GM18498 (cell line): ENCODE results near the gene TMEM220.
A peak's percentile ranks its signal among the peaks of the same experiment; 100 is the strongest.

Source experiments
- ATAC-seq: cut with Tn5 transposase; IDR thresholded peaks from one replicate; pipeline ENCODE4 v1.9.1; 2021; ENCODE audit warnings: mild to moderate bottlenecking, moderate library complexity; ENCODE audit not compliant: unreplicated experiment

Gene TMEM220

GRCh38 chr17:10729334-10730193 lies at the start of gene TMEM220:
TSS of gene TMEM220 (minus strand) at chr17:10730023. CDS start at chr17:10729851, 172 bp downstream.
- ATAC-seq = peak; percentile 83

GRCh38 chr17:10779609-10780008 lies 49.8 kb upstream of the TMEM220 start:
- ATAC-seq = no peak

GRCh38 chr17:10777890-10778289 lies 48.1 kb upstream of the TMEM220 start:
- no peak for ATAC-seq

GRCh38 chr17:10777131-10777807 lies 47.4 kb upstream of the TMEM220 start:
- ATAC-seq = no peak

- ATAC-seq = no peak
Observed at GRCh38 chr17:10776381-10776780, 46.6 kb upstream of the TMEM220 start.

GRCh38 chr17:10775740-10776356 lies 46.0 kb upstream of the TMEM220 start:
- ATAC-seq = no peak

- no peak for ATAC-seq
Observed at GRCh38 chr17:10775058-10775457, 45.2 kb upstream of the TMEM220 start.

- no peak for ATAC-seq
Observed at GRCh38 chr17:10773391-10773790, 43.6 kb upstream of the TMEM220 start.

GRCh38 chr17:10772425-10773380 lies 42.9 kb upstream of the TMEM220 start:
- no peak for ATAC-seq

- ATAC-seq = no peak
Observed at GRCh38 chr17:10771148-10771547, 41.3 kb upstream of the TMEM220 start.

GRCh38 chr17:10769840-10770239 lies 40.0 kb upstream of the TMEM220 start:
- no peak for ATAC-seq

GRCh38 chr17:10768750-10769251 lies 39.0 kb upstream of the TMEM220 start:
- ATAC-seq = no peak

GRCh38 chr17:10767232-10767631 lies 37.4 kb upstream of the TMEM220 start:
- ATAC-seq = no peak

GRCh38 chr17:10762037-10762436 lies 32.2 kb upstream of the TMEM220 start:
- no peak for ATAC-seq

GRCh38 chr17:10761281-10761680 lies 31.5 kb upstream of the TMEM220 start:
- no peak for ATAC-seq

GRCh38 chr17:10758062-10758461 lies 28.2 kb upstream of the TMEM220 start:
- no peak for ATAC-seq

- ATAC-seq = no peak
Observed at GRCh38 chr17:10757647-10758046, 27.8 kb upstream of the TMEM220 start.

- ATAC-seq = no peak
Observed at GRCh38 chr17:10757067-10757466, 27.2 kb upstream of the TMEM220 start.

GRCh38 chr17:10756619-10757018 lies 26.8 kb upstream of the TMEM220 start:
- ATAC-seq = no peak

GRCh38 chr17:10756185-10756584 lies 26.4 kb upstream of the TMEM220 start:
- no peak for ATAC-seq
